ENCODE measurements around the gene RAB7B. TPM values are rescaled to one million over a fixed set of nuclear protein-coding genes. Genes with fewer than 3 reads are reported as not detected.

RAB7B gene
- total and polyA plus RNA-seq, 2 of the 4 experiments (the other 2 are of a cell fraction) = 9.1 to 14.7 TPM

DNA sequence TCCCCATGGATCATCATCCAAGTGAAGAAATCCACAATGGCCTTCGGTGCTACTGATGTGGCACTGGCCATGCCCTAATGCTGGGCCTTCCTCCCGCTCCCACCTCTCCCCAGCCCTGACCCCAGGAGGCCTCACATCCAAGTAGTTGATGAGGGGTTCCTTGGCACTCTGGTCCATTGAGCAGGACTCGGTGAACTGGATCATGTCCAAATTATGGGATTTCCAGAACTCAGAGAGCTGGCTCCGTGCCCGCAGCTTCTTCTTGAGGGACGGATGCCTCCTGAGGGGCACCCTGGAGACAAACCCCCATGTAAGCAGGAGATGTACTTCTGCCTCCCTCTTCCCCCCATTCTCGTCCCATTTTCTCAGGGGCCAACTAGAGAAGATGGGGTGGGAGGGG, 19.6 kb upstream of the RAB7B start:
- CTCF ChIA-PET = no interaction called here
- no peak overlapping the region for H3K4ac ChIP-seq (ENCODE audit: low read depth, low read length)
- H3K23ac ChIP-seq (ENCODE audit: low read depth, low read length) = no peak overlapping the region
- no peak overlapping the region for H3K56ac ChIP-seq (ENCODE audit: extremely low read depth, insufficient read depth, low read length)
- peaks cover 4% of the 10 kb centered on the region; the same call in 1 of the 2 replicates for H3K9me1 ChIP-seq (ENCODE audit: insufficient read depth, low read length)
- H3K4me2 ChIP-seq (ENCODE audit: low read depth, low read length) = no peak overlapping the region
- no peak overlapping the region for H4K8ac ChIP-seq (ENCODE audit: low read depth in 2 of 2, low read length in 2 of 2)
- no peaks in the 10 kb centered on the region for H3K36me3 ChIP-seq (ENCODE audit: control insufficient read depth, insufficient read depth, low read length)
- in situ Hi-C loops (cut with MboI; ENCODE audit: low sequenced_read_pairs) (no loop called here), intact Hi-C loops (cut with micrococcal nuclease) (no loop called here), dilution Hi-C loops (cut with HindIII; ENCODE audit: low sequenced_read_pairs, unreplicated experiment) (no loop called here)
- BruUV-seq (replicated peaks) = no TSS peak
- no peak overlapping the region for H2AK5ac ChIP-seq (ENCODE audit: low read depth, low read length)
- H3K4me1 ChIP-seq (ENCODE audit: control insufficient read depth, insufficient read depth, low read length) = peaks cover 4% of the 10 kb centered on the region
- no peaks in the 10 kb centered on the region for H4K20me1 ChIP-seq (ENCODE audit: insufficient read depth, low read length)
- TF ChIP-seq FOS (IDR thresholded peaks at IDR 0.05; ENCODE audit: low read depth, low read length) (no peak), SMC3 (IDR thresholded peaks at IDR 0.05; ENCODE audit: low read depth, low read length) (no peak), CEBPB (IDR thresholded peaks at IDR 0.05; ENCODE audit: low read depth, low read length) (no peak), NFE2L2 (IDR thresholded peaks at IDR 0.05; ENCODE audit: low read depth, low read length) (no peak), RAD21 (IDR thresholded peaks at IDR 0.05; ENCODE audit: low read length) (no peak), RCOR1 (IDR thresholded peaks at IDR 0.05; ENCODE audit: insufficient replicate concordance, low read length) (no peak), MXI1 (IDR thresholded peaks at IDR 0.05; ENCODE audit: borderline replicate concordance, low read depth, low read length) (no peak), MAZ (IDR thresholded peaks at IDR 0.05; ENCODE audit: borderline replicate concordance, low read depth, low read length) (no peak), RFX5 (IDR thresholded peaks at IDR 0.05; ENCODE audit: low read depth, low read length) (no peak), POLR2A (IDR thresholded peaks at IDR 0.05; ENCODE audit: low read depth, low read length) (no peak), MAFK (IDR thresholded peaks at IDR 0.05; ENCODE audit: low read depth, low read length) (no peak), CHD1 (IDR thresholded peaks at IDR 0.05; ENCODE audit: low read depth, low read length) (no peak), BHLHE40 (IDR thresholded peaks at IDR 0.05; ENCODE audit: low read depth, low read length) (no peak)
- TF ChIP-seq, protein P1, sequence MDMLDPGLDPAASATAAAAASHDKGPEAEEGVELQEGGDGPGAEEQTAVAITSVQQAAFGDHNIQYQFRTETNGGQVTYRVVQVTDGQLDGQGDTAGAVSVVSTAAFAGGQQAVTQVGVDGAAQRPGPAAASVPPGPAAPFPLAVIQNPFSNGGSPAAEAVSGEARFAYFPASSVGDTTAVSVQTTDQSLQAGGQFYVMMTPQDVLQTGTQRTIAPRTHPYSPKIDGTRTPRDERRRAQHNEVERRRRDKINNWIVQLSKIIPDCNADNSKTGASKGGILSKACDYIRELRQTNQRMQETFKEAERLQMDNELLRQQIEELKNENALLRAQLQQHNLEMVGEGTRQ (IDR thresholded peaks at IDR 0.05; ENCODE audit: low read depth, low read length) = no peak
- TF ChIP-seq, protein P2, sequence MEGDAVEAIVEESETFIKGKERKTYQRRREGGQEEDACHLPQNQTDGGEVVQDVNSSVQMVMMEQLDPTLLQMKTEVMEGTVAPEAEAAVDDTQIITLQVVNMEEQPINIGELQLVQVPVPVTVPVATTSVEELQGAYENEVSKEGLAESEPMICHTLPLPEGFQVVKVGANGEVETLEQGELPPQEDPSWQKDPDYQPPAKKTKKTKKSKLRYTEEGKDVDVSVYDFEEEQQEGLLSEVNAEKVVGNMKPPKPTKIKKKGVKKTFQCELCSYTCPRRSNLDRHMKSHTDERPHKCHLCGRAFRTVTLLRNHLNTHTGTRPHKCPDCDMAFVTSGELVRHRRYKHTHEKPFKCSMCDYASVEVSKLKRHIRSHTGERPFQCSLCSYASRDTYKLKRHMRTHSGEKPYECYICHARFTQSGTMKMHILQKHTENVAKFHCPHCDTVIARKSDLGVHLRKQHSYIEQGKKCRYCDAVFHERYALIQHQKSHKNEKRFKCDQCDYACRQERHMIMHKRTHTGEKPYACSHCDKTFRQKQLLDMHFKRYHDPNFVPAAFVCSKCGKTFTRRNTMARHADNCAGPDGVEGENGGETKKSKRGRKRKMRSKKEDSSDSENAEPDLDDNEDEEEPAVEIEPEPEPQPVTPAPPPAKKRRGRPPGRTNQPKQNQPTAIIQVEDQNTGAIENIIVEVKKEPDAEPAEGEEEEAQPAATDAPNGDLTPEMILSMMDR (conservative IDR thresholded peaks at IDR 0.05; ENCODE audit: low read depth, low read length) = no peak
- TF ChIP-seq, protein P3, sequence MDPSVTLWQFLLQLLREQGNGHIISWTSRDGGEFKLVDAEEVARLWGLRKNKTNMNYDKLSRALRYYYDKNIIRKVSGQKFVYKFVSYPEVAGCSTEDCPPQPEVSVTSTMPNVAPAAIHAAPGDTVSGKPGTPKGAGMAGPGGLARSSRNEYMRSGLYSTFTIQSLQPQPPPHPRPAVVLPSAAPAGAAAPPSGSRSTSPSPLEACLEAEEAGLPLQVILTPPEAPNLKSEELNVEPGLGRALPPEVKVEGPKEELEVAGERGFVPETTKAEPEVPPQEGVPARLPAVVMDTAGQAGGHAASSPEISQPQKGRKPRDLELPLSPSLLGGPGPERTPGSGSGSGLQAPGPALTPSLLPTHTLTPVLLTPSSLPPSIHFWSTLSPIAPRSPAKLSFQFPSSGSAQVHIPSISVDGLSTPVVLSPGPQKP (IDR thresholded peaks at IDR 0.05; ENCODE audit: borderline replicate concordance, low read depth, low read length) = no peak
- H3K79me1 ChIP-seq (ENCODE audit: low read depth in 1 of 2, low read length in 2 of 2) = no peaks in the 10 kb centered on the region
- H4K91ac ChIP-seq (ENCODE audit: insufficient read depth, low read depth, low read length) = no peak overlapping the region
- H3K9me3 ChIP-seq (ENCODE audit: control insufficient read depth, insufficient read depth, low read length) = no peaks in the 10 kb centered on the region
- H3K9ac ChIP-seq (ENCODE audit: low read depth, low read length) = no peak overlapping the region
- no peak overlapping the region for H2BK120ac ChIP-seq (ENCODE audit: low read depth, low read length)
- no peak overlapping the region for H2AFZ ChIP-seq (replicated peaks; ENCODE audit: low read length, poor library complexity)
- H4K5ac ChIP-seq (ENCODE audit: low read depth, low read length) = no peak overlapping the region
- peaks cover 10% of the 10 kb centered on the region for H3K27me3 ChIP-seq (ENCODE audit: control insufficient read depth, insufficient read depth, low read length)
- POLR2A ChIA-PET (ENCODE audit: unreplicated experiment) = no interaction called here
- H3K27ac ChIP-seq (ENCODE audit: insufficient read depth, low read length) = no peak overlapping the region
- H2BK15ac ChIP-seq (ENCODE audit: low read depth, low read length) = no peak overlapping the region
- H2AK9ac ChIP-seq (replicated peaks; ENCODE audit: low read depth, low read length, poor library complexity) = no peak overlapping the region
- DNase-seq (no peak), ATAC-seq (ENCODE audit: low read depth) (no peak)
- no peak overlapping the region for H2BK5ac ChIP-seq (ENCODE audit: low read depth, low read length, poor library complexity, severe bottlenecking)
- H3K14ac ChIP-seq (replicated peaks; ENCODE audit: low read depth, low read length) = no peak overlapping the region
- no peak overlapping the region for H2BK20ac ChIP-seq (ENCODE audit: low read depth, low read length)
- no peak overlapping the region for H3K18ac ChIP-seq (ENCODE audit: low read depth, low read length)
- no CpG with 5 or more reads among the region's 7 CpGs for WGBS, 2 experiments (ENCODE audit: extremely low coverage in 2 of 2, insufficient read length in 1 of 2)
- H3K4me3 ChIP-seq (ENCODE audit: insufficient read depth, low read depth, low read length) = no peak overlapping the region

Measured in IMR-90 (cell line).